22Rv1 (cell line): Measurements from ENCODE around the gene GPR61.
A peak's percentile ranks its signal among the peaks of the same experiment; 100 is the strongest.

Source experiments
- H3K27ac ChIP-seq: fragments of 450-650 bp; 2 replicates; pipeline ENCODE4 v1.5.1; 2017
- ZFX ChIP-seq: fragments of 450-650 bp; IDR thresholded peaks from 2 replicates; pipeline ENCODE4 v1.6.1; 2017; ENCODE audit warnings: antibody characterized with exemption, borderline replicate concordance
- TF ChIP-seq, protein P1 (sequence below): fragments of 450-650 bp; IDR thresholded peaks from 2 replicates; pipeline ENCODE4 v1.5.1; 2017; ENCODE audit warnings: mild to moderate bottlenecking

GPR61 gene

DNA sequence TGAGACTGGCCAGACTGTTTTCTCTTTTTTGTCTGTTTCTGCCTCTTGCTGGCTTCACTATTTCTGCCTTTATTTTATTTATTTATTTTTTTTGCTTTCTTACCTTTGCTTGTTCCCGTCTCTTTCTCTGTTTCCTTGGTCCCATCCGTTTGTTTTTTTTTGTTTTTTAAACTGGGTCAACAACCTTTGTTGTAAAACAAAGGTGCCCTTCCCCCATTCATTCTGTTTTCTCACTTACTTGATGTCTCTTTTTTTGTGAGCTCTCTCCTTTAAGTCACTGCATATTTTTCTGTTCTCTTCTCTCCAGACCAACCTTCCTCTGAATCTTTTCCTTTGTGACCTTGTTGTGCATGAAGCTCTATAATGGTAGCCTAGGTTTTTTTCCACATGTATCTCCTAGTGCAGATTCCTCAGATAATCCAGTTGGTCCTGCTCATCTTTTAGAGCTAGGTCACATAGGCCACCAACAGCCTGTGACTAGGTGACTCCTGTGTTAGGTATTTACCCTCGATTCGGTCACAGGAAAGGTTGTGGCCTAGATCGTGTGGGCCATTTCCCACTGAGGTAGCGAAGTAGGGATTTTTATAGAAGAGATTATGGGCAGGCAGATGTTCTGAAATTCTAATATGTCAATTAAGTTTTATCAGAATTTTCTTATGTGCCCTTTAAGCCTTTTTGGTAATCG lies 24.7 kb downstream of the GPR61 start:
- TF ChIP-seq ZFX, result no peak
- TF ChIP-seq, protein P1, sequence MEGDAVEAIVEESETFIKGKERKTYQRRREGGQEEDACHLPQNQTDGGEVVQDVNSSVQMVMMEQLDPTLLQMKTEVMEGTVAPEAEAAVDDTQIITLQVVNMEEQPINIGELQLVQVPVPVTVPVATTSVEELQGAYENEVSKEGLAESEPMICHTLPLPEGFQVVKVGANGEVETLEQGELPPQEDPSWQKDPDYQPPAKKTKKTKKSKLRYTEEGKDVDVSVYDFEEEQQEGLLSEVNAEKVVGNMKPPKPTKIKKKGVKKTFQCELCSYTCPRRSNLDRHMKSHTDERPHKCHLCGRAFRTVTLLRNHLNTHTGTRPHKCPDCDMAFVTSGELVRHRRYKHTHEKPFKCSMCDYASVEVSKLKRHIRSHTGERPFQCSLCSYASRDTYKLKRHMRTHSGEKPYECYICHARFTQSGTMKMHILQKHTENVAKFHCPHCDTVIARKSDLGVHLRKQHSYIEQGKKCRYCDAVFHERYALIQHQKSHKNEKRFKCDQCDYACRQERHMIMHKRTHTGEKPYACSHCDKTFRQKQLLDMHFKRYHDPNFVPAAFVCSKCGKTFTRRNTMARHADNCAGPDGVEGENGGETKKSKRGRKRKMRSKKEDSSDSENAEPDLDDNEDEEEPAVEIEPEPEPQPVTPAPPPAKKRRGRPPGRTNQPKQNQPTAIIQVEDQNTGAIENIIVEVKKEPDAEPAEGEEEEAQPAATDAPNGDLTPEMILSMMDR, result no peak
- peak overlapping the region; percentile 43 for H3K27ac ChIP-seq

DNA sequence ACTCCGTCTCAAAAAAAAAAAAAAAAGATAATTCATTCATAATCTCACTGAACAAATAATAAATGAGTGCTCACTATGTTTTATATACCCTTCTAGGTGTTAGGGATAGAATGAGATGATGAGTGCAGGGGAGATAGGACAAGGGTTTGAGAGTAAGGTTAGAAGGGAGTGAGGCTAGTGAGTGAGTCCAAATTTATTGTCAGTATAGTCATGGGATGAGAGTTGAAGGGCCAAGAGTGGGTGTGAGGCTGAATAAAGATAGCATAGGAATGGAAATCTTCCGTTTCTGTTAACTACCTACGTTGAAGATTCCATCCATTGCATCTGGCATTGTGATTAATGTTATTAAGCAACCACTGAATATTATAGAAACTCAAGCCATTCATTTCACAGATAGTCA lies 25.6 kb downstream of the GPR61 start:
- no peak overlapping the region for H3K27ac ChIP-seq
- TF ChIP-seq, protein P1, result no peak
- TF ChIP-seq ZFX, result no peak

DNA sequence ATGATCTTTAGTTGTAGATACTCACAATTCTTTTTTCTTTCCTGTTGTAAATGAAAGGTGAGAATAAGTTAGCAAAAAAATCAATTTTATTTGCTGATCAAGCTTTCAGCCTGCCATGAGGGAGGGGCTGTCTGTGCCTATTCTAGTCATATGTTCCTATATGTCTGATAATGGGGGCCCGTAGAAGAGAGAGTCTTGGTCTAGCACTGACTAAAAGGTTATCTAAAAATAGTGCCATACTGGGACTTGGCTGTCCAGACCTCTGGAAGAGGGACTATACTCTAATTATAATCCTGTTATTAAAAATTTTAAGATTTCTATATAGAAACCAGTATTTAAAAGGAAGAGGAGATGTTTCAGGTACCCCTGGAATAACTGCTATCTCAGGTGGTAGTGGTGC lies 27.3 kb downstream of the GPR61 start:
- TF ChIP-seq ZFX, result no peak
- no peak overlapping the region for H3K27ac ChIP-seq

DNA sequence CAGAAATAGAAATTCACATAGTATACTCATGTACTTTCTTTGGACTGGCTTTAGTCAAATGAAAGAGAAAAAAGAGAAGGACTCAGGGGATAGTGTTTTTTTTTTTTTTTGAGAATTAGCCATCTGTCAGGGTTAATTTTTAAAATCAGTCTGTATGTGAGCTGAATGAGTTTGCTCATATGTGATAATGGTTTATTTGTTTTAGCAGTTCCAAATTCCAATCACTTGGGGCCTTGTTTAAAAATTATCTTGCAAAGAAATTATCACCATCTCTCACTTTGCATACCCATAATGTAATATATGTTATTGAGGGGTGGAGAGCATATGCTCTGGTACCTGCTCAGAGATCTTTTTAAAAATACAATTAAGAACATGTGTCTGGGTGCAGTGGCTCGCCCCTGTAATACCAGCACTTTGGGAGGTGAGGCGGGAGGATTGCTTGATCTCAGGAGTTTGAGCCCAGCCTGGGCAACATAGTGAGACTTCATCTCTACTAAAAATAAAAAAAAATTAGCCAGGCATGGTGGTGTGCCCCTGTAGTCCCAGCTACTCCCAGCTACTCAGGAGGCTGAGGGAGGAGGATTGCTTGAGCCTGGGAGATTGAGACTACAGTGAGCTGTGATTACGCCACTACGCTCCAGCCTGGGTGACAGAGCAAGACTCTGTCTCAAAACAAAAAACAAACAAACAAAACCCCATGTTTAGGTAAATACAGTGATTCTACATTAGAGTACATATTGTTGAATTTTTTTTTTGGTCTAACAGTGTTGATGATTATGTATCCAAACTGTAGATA lies 28.4 kb downstream of the GPR61 start:
- TF ChIP-seq, protein P1, result peak; percentile 33; the same call in 1 of the 2 replicates
- TF ChIP-seq ZFX, result no peak
- no peak overlapping the region for H3K27ac ChIP-seq

DNA sequence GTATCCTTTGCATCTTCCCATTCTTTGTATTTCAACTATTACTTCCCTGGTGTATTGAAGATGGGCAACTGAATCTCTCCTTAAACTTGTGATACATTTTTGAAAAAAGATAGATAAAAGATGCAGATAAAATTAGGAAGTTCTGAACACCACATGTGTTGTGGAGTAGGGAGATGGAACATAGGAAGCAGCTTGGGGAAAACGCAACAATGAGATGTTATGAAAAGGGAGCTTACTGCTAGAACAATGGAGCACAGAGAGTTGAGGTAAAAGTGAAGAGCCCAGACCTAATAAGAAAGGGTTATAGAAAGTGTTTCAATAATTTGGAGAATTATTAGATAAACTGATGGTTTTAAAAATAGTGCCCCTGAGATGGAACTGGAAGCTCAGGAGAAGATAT lies 29.7 kb downstream of the GPR61 start:
- no peak for TF ChIP-seq ZFX
- TF ChIP-seq, protein P1, result no peak

DNA sequence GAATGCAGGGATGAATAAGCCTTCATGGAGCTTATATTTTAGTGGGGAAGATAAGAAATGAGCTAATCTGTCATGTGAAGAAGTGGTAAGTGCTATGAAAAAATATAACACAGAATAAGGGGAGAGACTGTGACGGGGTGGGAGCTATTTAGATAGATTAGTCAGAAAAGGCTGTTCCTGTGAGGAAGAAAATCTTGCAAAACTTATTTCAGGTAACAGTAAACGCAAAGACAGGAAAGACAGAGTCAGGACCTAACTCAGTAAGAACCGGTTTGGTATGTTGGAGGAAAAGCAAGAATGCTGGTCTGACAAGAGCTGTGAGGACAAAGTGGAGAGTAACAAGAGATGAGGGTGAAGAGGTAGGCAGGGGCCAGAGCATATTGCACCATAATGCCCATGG lies 30.7 kb downstream of the GPR61 start:
- H3K27ac ChIP-seq, result no peak overlapping the region
- TF ChIP-seq, protein P1, result no peak
- no peak for TF ChIP-seq ZFX

More for the DNA sequence above, 29.7 kb downstream of the GPR61 start:
- H3K27ac ChIP-seq, result no peak overlapping the region

DNA sequence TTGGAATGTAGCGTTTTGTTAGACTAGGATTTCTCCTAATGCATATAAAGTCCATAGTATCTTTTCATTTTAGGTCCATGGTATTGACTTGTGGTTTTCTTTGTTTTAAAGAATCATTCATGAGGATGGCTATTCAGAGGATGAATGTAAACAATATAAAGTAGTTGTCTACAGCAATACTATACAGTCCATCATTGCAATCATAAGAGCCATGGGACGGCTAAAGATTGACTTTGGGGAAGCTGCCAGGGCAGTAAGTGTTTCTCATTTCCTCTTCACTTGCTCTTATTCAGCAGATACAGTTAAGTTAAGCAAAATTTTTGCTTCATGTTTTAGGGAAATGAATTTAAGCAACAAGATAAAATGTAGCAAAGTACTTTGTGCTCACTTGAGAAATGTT lies 34.1 kb downstream of the GPR61 start:
- H3K27ac ChIP-seq, result no peak overlapping the region
- TF ChIP-seq, protein P1, result no peak
- no peak for TF ChIP-seq ZFX
